HG03439 (cell line): ENCODE results near the gene TMEM131.

Experiments used
- ATAC-seq: cut with Tn5 transposase; IDR thresholded peaks from one replicate; pipeline ENCODE4 v1.9.1; 2021; ENCODE audit warnings: mild to moderate bottlenecking, moderate library complexity; ENCODE audit not compliant: unreplicated experiment

The TMEM131 gene

GRCh38 chr2:97765933-97766332 is 229.8 kb downstream of the TMEM131 start:
- no peak for ATAC-seq

- no peak for ATAC-seq
Measured at GRCh38 chr2:97764559-97765263, 231.0 kb downstream of the TMEM131 start.

GRCh38 chr2:97763176-97763845 is 232.4 kb downstream of the TMEM131 start:
- no peak for ATAC-seq

- ATAC-seq: no peak
Measured at GRCh38 chr2:97761192-97761591, 234.6 kb downstream of the TMEM131 start.

DNA sequence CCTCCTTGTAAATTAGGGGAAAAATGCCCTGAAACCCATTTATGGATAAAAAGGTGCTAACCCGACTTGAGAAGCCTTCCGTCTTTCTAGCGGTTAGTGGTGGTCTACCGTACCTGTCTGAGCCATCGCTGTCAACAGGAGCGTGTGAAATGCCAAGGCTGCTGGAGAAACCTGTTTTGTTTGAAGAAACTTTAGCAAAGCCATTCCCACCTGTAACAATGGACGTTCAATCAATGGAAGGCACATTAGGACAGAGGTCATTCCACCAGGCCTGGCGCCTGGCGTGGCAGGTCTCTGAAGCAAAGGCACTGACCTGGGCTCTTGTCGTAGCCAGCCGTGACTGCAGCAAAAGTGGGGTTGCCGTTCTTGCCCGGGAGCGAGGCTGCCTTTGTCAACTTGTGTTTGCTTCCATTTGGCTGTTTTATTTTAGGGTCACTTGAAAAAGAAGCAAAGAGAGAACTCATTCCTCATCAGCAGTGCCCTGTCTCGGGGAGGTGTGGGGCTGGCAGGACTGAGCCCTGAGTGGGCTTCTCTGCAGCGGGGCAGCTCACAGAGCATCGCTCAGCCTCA is 235.2 kb downstream of the TMEM131 start:
- no peak for ATAC-seq

DNA sequence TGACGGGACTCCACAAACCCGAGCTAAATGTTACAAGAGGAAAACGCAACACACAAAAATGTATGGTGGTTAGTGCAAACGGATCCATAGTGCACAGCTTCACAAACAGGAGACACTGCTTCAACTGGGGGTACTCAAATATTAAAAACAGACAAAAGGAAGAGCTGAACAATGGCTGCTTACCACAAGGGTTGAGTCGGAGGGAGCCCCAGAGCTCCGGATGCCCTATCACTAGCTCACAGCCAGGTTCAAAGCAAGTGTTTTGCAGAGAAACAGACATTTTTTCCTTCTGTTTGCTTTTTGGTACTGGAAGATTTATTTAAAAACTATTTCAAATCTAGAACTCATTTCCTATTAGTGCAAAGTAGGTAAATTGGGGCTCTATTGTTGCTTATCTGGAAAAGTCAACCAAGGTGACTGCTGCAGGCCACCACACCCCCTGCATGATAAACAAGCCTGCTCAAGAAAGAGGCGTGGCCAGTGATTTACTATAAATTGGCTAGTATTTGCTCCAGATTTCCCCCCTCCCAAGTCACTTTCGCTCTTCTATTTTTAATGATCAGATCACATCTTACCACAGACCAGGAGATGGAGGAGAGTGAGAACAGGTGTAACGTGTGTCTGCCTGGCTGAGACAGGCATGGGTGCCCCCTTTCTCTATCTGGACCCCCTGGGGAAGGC is 235.9 kb downstream of the TMEM131 start:
- no peak for ATAC-seq

- no peak for ATAC-seq
Measured at GRCh38 chr2:97758131-97758705, 237.5 kb downstream of the TMEM131 start.

- ATAC-seq: no peak
Measured at GRCh38 chr2:97757062-97757461, 238.7 kb downstream of the TMEM131 start.

DNA sequence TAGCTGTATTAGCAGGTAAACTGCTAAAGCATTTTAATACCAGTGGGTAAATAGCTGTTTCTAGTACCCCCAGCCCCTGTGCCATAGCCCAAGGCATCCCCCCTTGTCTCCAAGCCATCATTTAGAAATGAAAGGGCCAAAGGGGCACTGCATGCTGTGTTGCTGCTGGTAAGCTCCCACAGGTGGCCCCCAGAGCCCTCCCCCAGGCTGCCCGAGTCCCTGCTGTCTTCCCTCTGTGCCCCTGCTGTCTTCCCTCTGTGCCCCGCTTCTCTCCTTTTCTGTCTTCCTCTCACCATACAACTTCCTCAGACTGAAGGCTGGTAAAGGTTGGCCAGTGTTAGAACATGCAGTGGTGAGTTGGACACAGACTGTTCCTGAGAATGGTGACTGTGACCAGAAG is 240.3 kb downstream of the TMEM131 start:
- no peak for ATAC-seq

DNA sequence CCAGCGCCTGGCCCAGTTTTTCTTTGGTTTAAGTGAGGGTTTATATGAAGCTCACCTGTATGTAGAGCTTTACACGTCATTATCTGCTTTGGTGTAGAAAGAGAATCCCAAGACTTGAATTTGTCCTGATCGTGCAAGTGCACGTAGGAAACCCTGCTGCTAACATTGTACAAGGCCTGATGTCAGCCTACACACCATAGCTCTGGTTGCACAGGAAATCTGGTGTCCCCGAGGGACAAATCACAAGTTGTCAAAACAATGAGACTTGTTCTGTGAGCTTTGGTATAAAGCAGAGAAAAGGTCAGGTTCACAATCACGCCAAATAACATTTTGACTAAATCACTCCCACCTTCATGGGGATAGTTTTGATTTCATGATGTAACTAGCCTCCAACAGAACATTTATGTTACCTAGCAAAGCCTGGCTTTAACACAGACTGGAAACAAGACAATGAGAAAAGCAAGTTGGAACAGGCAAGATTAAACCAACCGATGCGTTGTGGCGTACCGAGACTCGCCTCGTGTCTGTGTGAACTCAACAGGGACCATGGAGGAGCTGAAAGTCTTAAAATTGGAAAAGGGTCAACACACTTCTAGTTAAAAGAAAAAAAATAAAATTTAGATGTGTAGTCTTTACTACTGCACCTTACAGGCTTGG is 240.9 kb downstream of the TMEM131 start:
- ATAC-seq: no peak

DNA sequence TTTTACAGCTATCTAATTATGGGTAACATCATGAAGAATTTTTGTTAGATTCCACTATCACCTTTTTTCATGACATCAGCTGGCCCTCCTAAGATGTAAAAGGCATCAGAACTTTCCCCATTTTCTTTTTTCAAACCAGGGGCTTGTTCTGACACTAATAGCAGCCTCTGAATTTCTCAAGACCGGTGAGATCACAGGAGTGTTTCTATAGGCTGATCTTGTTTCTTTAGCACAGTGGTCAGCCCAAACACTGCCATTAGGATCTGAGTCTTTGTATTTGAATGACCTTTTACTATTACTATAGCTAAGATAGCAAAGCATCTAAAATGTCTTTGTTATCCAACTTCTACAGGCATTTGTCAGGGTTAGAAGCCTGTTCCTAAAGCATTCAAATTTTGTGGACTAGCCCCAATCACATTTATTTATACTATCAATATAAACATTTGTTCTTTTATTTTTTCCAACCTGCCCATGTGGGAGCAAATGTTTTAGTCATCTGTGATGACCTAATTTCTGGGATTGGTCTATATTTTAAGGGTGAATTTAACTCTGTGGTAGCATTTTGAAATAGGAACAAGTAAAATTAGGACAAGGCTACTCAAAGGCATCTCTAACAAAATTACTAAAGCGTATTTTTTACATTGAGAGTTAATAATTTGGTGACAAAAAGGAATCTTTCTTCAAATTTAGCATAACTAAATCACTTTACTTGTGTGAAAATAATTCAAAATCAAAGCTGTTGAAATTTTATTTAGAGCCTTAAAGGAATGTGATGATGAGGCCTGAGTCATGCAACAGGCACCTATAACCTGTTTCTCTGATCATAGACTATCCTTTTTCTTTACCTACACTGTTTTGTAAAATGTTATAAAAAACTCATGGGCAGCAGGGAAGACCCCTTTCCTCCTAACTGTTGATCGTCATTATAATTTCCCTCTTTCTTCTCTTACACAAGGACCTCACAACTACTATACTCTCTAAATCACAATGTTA is 243.1 kb downstream of the TMEM131 start:
- ATAC-seq: no peak

DNA sequence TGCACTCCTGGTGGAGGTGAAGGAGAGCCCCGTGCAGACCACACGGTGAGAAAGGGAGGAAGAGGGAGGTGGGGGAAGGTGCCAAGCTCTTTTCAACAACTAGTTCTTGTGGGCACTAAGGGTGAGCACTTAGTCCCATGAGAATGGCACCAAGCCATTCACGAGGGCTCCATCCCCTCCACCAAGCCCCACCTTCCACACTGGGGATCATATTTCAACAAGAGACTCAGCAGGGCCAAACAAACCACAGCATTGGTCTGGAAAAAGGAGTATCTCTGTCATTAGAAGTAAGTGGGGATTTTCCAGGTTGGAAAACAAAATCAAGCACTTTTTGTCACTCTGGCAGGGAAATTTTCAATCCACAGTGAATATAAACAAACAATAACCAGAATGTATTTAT is 244.0 kb downstream of the TMEM131 start:
- no peak for ATAC-seq

GRCh38 chr2:97750017-97750416 is 245.7 kb downstream of the TMEM131 start:
- no peak for ATAC-seq

GRCh38 chr2:97749581-97749980 is 246.2 kb downstream of the TMEM131 start:
- ATAC-seq: no peak

- no peak for ATAC-seq
Measured at GRCh38 chr2:97747716-97748115, 248.0 kb downstream of the TMEM131 start.

DNA sequence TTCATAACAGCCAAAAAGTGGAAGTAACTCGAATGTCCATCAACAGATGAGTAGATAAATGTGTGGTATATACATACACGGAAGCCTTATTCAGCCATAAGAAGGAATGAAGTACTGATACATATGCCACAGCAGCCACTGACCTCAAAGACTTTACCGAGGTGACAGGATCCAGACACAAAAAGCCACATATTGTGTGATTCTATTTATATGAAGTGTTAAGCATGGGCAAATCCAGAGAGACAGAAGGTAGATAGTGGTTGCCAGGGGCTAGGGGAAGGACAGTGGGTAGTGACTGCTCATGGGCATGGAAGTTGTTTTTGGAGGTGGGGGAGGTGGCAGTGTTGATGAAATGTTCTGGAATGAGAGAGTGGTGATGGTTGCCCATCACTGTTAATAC is 248.5 kb downstream of the TMEM131 start:
- no peak for ATAC-seq

DNA sequence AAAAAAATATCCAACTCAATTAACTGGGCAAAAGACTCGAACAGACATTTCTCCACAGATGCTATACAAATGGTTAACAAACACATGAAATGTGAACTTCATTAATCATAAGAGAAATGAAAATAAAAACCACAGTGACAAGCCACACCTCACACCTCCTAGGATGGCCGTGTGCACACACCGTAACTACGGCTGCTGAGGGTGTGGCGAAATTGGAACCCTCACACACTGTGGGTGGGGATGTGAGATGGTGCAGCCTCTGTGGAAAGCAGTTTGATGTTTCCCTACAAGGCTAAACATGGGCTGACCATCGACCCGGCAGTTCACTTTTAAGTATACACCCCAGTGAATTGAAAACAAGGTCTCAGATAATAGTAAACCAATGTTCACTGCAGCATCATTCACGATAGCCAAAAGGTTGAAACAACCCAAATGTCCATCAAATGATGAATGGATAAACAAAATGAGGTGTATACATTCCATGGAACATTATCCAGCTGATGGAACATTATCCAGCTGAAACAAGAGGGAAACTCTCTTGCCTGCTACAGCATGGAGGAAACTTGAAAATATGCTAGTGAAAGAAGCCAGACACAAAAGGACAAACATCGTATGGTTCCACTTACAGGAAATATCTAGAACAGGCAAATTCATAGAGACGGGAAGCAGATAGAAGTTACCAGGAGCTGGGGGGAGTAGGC is 250.1 kb downstream of the TMEM131 start:
- no peak for ATAC-seq

- ATAC-seq: no peak
Measured at GRCh38 chr2:97743913-97744312, 251.8 kb downstream of the TMEM131 start.

DNA sequence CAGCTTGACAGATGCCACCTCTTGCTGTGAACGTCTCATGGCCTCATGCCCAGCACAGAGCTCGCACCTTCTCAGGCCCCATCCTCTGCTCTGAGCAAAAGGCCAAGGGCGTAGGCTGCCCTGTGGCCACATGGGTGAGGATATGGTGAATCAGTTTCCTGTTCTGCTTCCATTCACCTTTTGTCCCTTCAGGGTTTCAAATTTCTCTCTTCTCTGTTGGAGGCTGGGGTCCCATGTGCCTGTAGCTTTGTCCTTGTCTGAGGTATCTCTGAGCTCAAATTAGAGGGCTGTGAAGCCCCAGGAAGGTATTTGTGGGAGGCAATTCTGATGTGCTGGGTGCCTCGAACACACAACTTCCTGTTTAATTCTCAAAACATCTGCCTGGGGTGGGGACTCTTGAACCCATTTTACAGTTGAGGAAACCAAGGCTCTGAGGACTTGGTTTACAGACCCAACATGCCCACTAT is 253.3 kb downstream of the TMEM131 start:
- ATAC-seq: no peak
